Measurements from ENCODE around the gene TRIM39. TPM values are rescaled to one million over a fixed set of nuclear protein-coding genes. Genes with fewer than 3 reads are reported as not detected.

Gene TRIM39
- total RNA-seq, 3 donors from 2014 or later: 10.8 to 21.2 (median 12.6) TPM

- no peaks in the 10 kb centered on the region for H3K36me3 ChIP-seq
- TF ChIP-seq POLR2A (IDR thresholded peaks at IDR 0.05) (peak; percentile 84), POLR2AphosphoS5 (IDR thresholded peaks at IDR 0.05) (peak; percentile 68 to 86 (median 77)), CTCF (IDR thresholded peaks at IDR 0.05) (no peak)
- intact Hi-C loops (cut with DNase I; ENCODE audit: low total_unique reads): no loop called here
Measured at GRCh38 chr6:30344868-30345671, 18.3 kb downstream of the TRIM39 start, which contains the start of gene RPP21. Gene RPP21, plus strand, starts transcription at chr6:30345156. Its CDS starts 16 bp downstream, at chr6:30345172.

GRCh38 chr6:30345852-30346251 is 19.1 kb downstream of the TRIM39 start:
- Histone ChIP-seq H3K27ac (no peak overlapping the region), H3K36me3 (no peaks in the 10 kb centered on the region), H3K27me3 (no peaks in the 10 kb centered on the region), H3K4me3 (peak overlapping the region; percentile 68 to 84 (median 74)), H3K4me1 (no peaks in the 10 kb centered on the region), H3K9me3 (no peaks in the 10 kb centered on the region)
- DNase-seq (ENCODE audit: low spot score in 2 of 2): no peak
- TF ChIP-seq CTCF (IDR thresholded peaks at IDR 0.05): no peak
- TF ChIP-seq POLR2AphosphoS5 (IDR thresholded peaks at IDR 0.05): no peak
- TF ChIP-seq POLR2A (IDR thresholded peaks at IDR 0.05): no peak
- intact Hi-C loops (cut with DNase I; ENCODE audit: low total_unique reads): no loop called here

More at GRCh38 chr6:30344868-30345671, 18.3 kb downstream of the TRIM39 start, which contains the start of gene RPP21:
- Histone ChIP-seq H3K4me1 (no peaks in the 10 kb centered on the region), H3K27me3 (no peaks in the 10 kb centered on the region), H3K4me3 (peak within 1 kb of the TSS; percentile 68 to 84 (median 74)), H3K27ac (peak within 1 kb of the TSS; percentile 88 to 95), H3K9me3 (no peaks in the 10 kb centered on the region)
- DNase-seq (ENCODE audit: low spot score in 2 of 2): peak; percentile 73 to 84

GRCh38 chr6:30348957-30349356 is 22.2 kb downstream of the TRIM39 start:
- Histone ChIP-seq H3K36me3 (no peaks in the 10 kb centered on the region), H3K4me1 (no peaks in the 10 kb centered on the region), H3K4me3 (no peak overlapping the region), H3K9me3 (no peaks in the 10 kb centered on the region), H3K27me3 (no peaks in the 10 kb centered on the region), H3K27ac (no peak overlapping the region)
- TF ChIP-seq CTCF (IDR thresholded peaks at IDR 0.05): no peak
- intact Hi-C loops (cut with DNase I; ENCODE audit: low total_unique reads): no loop called here
- no peak for DNase-seq (ENCODE audit: low spot score in 2 of 2)

- intact Hi-C loops (cut with DNase I; ENCODE audit: low total_unique reads): no loop called here
- DNase-seq (ENCODE audit: low spot score in 2 of 2): no peak
- no peaks in the 10 kb centered on the region for H3K4me1 ChIP-seq
- no peak overlapping the region for H3K4me3 ChIP-seq
- no peak for TF ChIP-seq POLR2A (IDR thresholded peaks at IDR 0.05)
- no peak for TF ChIP-seq POLR2AphosphoS5 (IDR thresholded peaks at IDR 0.05)
- no peak for TF ChIP-seq CTCF (IDR thresholded peaks at IDR 0.05)
- no peaks in the 10 kb centered on the region for H3K36me3 ChIP-seq
- H3K27ac ChIP-seq: no peak overlapping the region
- H3K27me3 ChIP-seq: no peaks in the 10 kb centered on the region
- no peaks in the 10 kb centered on the region for H3K9me3 ChIP-seq
Measured at GRCh38 chr6:30349421-30350177, 22.9 kb downstream of the TRIM39 start.

GRCh38 chr6:30350524-30350923 is 23.8 kb downstream of the TRIM39 start:
- TF ChIP-seq POLR2A (IDR thresholded peaks at IDR 0.05): no peak
- no peak for TF ChIP-seq POLR2AphosphoS5 (IDR thresholded peaks at IDR 0.05)
- TF ChIP-seq CTCF (IDR thresholded peaks at IDR 0.05): no peak
- H3K27ac ChIP-seq: no peak overlapping the region
- intact Hi-C loops (cut with DNase I; ENCODE audit: low total_unique reads): no loop called here
- H3K4me3 ChIP-seq: no peak overlapping the region
- DNase-seq (ENCODE audit: low spot score in 2 of 2): no peak
- H3K9me3 ChIP-seq: no peaks in the 10 kb centered on the region
- H3K27me3 ChIP-seq: peaks cover 0 to 5% of the 10 kb centered on the region in 2 donors
- H3K36me3 ChIP-seq: no peaks in the 10 kb centered on the region
- H3K4me1 ChIP-seq: no peaks in the 10 kb centered on the region
